ENCODE data around the gene CFAP46. TPM values are rescaled to one million over a fixed set of nuclear protein-coding genes. Genes with fewer than 3 reads are reported as not detected.
A peak's percentile ranks its signal among the peaks of the same experiment; 100 is the strongest.

CFAP46 gene
- total RNA-seq, 1 experiment from 2014 or later, result 1.6 TPM

DNA sequence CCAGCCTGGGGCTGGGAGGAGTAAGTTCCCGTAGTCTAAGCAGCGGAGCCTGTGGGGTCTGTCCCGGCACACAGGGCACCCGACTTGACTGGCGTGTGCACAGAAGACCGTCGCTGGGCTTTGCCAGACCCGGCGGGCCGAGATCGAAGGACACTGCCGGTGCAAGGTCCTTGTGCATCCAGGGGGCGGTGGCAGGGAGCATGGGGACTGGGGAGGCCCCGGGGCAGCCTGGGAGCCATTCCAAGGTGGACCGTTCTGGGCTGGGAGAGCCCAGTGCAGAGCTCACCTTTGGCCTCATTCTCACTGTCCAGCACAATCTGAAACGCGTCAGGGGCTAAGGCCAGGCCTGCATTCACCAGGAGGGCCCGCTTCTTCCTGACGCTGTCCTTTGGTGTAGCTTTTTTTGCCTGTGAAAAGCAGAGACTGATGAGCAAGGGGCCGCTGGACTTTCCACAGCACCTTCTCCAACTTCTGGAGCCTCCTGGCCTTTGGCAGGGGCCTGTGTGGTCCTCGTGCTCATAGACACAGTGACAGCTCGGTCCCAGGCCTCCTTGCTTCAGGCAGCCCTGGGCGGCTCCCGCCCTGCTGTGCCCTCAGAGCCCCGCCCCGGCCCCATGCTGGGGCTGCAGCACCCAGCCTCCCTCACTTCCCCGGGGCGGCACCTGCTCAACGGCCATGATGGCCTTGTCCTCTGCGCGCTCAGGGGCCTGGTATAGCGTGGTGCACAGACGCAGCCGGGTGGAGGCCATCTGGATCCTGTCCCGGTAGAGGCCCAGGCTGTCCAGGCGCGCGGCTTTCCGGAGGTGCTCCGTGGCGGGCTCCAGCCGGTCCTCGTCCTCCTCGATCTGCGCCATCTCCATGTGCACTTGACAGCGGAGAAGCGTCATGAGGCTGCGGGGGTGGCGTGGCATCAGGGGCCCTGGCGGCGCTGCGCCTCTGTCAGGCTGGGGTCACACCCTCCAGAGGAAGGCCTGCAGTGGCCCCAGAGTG lies 20.3 kb downstream of the CFAP46 start:
- no TSS peak for BruUV-seq (replicated peaks)
- no peak for TF ChIP-seq POLR2AphosphoS5 (IDR thresholded peaks at IDR 0.05; ENCODE audit: low read depth, low read length)
- TF ChIP-seq, protein P1, sequence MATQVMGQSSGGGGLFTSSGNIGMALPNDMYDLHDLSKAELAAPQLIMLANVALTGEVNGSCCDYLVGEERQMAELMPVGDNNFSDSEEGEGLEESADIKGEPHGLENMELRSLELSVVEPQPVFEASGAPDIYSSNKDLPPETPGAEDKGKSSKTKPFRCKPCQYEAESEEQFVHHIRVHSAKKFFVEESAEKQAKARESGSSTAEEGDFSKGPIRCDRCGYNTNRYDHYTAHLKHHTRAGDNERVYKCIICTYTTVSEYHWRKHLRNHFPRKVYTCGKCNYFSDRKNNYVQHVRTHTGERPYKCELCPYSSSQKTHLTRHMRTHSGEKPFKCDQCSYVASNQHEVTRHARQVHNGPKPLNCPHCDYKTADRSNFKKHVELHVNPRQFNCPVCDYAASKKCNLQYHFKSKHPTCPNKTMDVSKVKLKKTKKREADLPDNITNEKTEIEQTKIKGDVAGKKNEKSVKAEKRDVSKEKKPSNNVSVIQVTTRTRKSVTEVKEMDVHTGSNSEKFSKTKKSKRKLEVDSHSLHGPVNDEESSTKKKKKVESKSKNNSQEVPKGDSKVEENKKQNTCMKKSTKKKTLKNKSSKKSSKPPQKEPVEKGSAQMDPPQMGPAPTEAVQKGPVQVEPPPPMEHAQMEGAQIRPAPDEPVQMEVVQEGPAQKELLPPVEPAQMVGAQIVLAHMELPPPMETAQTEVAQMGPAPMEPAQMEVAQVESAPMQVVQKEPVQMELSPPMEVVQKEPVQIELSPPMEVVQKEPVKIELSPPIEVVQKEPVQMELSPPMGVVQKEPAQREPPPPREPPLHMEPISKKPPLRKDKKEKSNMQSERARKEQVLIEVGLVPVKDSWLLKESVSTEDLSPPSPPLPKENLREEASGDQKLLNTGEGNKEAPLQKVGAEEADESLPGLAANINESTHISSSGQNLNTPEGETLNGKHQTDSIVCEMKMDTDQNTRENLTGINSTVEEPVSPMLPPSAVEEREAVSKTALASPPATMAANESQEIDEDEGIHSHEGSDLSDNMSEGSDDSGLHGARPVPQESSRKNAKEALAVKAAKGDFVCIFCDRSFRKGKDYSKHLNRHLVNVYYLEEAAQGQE (IDR thresholded peaks at IDR 0.05; ENCODE audit: insufficient read depth in 1 of 2, low read depth in 2 of 2, low read length in 1 of 2), result no peak
- no peak for TF ChIP-seq SIN3A (IDR thresholded peaks at IDR 0.05; ENCODE audit: borderline replicate concordance, insufficient read depth, low read depth, low read length)
- TF ChIP-seq TCF7L2 (IDR thresholded peaks at IDR 0.05; ENCODE audit: low read depth, low read length), result no peak
- TF ChIP-seq, protein P2, sequence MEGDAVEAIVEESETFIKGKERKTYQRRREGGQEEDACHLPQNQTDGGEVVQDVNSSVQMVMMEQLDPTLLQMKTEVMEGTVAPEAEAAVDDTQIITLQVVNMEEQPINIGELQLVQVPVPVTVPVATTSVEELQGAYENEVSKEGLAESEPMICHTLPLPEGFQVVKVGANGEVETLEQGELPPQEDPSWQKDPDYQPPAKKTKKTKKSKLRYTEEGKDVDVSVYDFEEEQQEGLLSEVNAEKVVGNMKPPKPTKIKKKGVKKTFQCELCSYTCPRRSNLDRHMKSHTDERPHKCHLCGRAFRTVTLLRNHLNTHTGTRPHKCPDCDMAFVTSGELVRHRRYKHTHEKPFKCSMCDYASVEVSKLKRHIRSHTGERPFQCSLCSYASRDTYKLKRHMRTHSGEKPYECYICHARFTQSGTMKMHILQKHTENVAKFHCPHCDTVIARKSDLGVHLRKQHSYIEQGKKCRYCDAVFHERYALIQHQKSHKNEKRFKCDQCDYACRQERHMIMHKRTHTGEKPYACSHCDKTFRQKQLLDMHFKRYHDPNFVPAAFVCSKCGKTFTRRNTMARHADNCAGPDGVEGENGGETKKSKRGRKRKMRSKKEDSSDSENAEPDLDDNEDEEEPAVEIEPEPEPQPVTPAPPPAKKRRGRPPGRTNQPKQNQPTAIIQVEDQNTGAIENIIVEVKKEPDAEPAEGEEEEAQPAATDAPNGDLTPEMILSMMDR (IDR thresholded peaks at IDR 0.05), result no peak
- ATAC-seq, result peak; percentile 40; the same call in 1 of the 2 replicates
- Histone ChIP-seq H3K27ac (ENCODE audit: low read length) (no peak overlapping the region), H3K36me3 (ENCODE audit: control insufficient read depth, insufficient read depth, low read length) (no peaks in the 10 kb centered on the region), H3K9me3 (ENCODE audit: control insufficient read depth, insufficient read depth, low read depth, low read length) (no peaks in the 10 kb centered on the region), H3K4me3 (ENCODE audit: low read depth in 2 of 2, low read length in 2 of 2) (no peak overlapping the region), H3K27me3 (ENCODE audit: control insufficient read depth, insufficient read depth, low read length) (no peaks in the 10 kb centered on the region; the same call in 1 of the 2 replicates), H3K4me1 (ENCODE audit: control insufficient read depth, insufficient read depth, low read length) (no peaks in the 10 kb centered on the region)
- ChIA-PET CTCF (no interaction called here), POLR2A (no interaction called here)
- intact Hi-C loops (cut with micrococcal nuclease; ENCODE audit: unreplicated experiment) (no loop called here), in situ Hi-C loops (cut with HindIII; ENCODE audit: low pct_unique_long_range_greater_than_20kb, low sequenced_read_pairs) (no loop called here)
- no peak for DNase-seq (ENCODE audit: low read depth, low spot score)

DNA sequence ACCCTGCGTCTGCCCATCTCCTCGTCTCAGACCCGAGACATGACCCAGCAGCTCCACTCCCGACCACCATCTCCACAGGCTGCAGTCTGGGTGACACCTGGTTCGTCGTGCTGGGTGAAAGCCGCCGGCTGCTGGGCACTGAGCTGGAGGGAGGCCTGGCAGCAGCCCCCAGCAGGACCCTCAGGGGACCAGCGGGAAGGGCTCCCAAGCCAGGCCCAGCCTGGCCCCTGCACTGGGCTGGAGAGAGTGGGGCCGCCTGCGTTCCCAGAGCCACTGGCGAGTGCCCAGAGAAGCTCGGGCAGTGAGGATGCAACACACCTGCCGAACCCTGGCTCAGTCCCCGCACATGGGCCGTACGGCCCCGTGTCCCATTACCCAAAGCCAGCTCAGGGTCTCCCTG lies 21.3 kb downstream of the CFAP46 start:
- DNase-seq (ENCODE audit: low read depth, low spot score), result no peak
- ChIA-PET CTCF (no interaction called here), POLR2A (no interaction called here)
- no peaks in the 10 kb centered on the region for H3K9me3 ChIP-seq (ENCODE audit: control insufficient read depth, insufficient read depth, low read depth, low read length)
- TF ChIP-seq, protein P1 (IDR thresholded peaks at IDR 0.05; ENCODE audit: insufficient read depth in 1 of 2, low read depth in 2 of 2, low read length in 1 of 2), result no peak
- TF ChIP-seq, protein P2 (IDR thresholded peaks at IDR 0.05), result no peak
- TF ChIP-seq SIN3A (IDR thresholded peaks at IDR 0.05; ENCODE audit: borderline replicate concordance, insufficient read depth, low read depth, low read length) (no peak), TCF7L2 (IDR thresholded peaks at IDR 0.05; ENCODE audit: low read depth, low read length) (no peak), POLR2AphosphoS5 (IDR thresholded peaks at IDR 0.05; ENCODE audit: low read depth, low read length) (no peak)
- no peaks in the 10 kb centered on the region for H3K36me3 ChIP-seq (ENCODE audit: control insufficient read depth, insufficient read depth, low read length)
- intact Hi-C loops (cut with micrococcal nuclease; ENCODE audit: unreplicated experiment) (no loop called here), in situ Hi-C loops (cut with HindIII; ENCODE audit: low pct_unique_long_range_greater_than_20kb, low sequenced_read_pairs) (no loop called here)
- H3K4me1 ChIP-seq (ENCODE audit: control insufficient read depth, insufficient read depth, low read length), result no peaks in the 10 kb centered on the region
- no peak for ATAC-seq
- no peak overlapping the region for H3K27ac ChIP-seq (ENCODE audit: low read length)
- BruUV-seq (replicated peaks), result no TSS peak
- H3K27me3 ChIP-seq (ENCODE audit: control insufficient read depth, insufficient read depth, low read length), result no peaks in the 10 kb centered on the region; the same call in 1 of the 2 replicates
- H3K4me3 ChIP-seq (ENCODE audit: low read depth in 2 of 2, low read length in 2 of 2), result no peak overlapping the region

All from Panc1 (cell line).